HG03460 (cell line): ENCODE data around the gene A1BG.

Experiments
- ATAC-seq: cut with Tn5 transposase; IDR thresholded peaks from one replicate; pipeline ENCODE4 v1.9.1; 2021; ENCODE audit not compliant: unreplicated experiment

Gene A1BG, protein sequence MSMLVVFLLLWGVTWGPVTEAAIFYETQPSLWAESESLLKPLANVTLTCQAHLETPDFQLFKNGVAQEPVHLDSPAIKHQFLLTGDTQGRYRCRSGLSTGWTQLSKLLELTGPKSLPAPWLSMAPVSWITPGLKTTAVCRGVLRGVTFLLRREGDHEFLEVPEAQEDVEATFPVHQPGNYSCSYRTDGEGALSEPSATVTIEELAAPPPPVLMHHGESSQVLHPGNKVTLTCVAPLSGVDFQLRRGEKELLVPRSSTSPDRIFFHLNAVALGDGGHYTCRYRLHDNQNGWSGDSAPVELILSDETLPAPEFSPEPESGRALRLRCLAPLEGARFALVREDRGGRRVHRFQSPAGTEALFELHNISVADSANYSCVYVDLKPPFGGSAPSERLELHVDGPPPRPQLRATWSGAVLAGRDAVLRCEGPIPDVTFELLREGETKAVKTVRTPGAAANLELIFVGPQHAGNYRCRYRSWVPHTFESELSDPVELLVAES

DNA sequence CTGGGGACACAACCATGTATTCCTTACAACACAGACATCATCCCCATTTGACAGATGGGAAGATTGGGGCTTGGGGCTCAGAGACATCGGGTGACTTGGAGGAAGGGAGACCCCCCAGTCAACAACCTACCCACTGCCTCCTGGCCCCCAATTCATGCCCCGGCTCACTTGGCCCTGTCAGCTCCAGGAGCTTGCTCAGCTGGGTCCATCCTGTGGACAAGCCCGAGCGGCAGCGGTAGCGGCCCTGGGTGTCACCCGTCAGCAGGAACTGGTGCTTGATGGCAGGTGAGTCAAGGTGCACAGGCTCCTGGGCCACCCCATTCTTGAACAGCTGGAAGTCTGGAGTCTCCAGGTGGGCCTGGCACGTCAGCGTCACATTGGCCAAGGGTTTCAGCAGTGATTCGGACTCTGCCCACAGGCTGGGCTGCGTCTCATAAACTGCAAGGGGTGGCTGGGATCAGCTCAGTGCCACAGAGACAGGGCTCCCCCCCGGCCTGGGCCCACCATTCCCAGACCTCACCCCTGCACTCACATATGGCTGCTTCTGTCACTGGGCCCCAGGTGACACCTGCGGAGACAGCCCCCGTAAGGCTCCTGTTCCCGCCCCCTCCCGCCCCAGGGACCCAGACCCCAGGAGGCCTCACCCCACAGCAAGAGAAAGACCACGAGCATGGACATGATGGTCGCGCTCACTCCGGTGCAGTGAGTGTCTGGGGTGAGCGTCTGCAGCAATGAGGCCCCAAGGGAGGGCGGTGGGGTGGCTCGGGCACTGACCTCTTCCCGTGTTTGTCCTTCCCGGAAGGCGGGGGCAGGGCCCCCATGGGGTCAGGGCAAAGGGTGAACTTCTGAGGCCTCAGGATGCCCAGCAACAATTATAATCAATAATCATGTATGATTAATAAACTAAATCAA is at the start of gene A1BG:
A1BG (minus strand) TSS at position 733 of the 912 bp plus-strand sequence; CDS start at position 678, 55 bp downstream.
- ATAC-seq: no peak

DNA sequence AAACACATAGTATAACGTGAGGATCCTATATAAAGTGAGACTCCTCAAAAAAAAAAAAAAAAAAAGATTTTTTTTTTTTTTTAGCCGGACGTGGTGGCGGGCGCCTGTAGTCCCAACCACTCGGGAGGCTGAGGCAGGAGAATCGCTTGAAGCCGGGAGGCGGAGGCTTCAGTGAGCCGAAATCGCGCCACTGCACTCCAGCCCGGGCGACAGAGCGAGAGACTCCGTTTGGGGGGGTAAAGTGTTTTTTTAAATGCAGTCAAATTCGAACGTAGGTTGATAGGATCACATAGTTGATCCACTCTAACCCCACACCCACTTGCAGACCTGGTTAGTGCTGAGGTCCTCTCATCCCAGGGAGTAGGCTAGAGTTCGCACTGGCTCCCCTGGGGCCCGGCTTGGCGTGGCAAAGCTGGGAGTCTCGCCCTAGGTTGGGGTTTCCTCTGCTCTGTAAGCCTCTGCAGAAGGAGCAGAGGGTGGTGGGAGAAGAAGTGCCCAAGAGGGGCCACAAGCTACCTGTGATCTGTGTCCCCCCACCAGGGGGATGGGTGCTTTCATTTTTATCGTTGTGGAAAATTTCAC is 48.6 kb upstream of the A1BG start:
- no peak for ATAC-seq

DNA sequence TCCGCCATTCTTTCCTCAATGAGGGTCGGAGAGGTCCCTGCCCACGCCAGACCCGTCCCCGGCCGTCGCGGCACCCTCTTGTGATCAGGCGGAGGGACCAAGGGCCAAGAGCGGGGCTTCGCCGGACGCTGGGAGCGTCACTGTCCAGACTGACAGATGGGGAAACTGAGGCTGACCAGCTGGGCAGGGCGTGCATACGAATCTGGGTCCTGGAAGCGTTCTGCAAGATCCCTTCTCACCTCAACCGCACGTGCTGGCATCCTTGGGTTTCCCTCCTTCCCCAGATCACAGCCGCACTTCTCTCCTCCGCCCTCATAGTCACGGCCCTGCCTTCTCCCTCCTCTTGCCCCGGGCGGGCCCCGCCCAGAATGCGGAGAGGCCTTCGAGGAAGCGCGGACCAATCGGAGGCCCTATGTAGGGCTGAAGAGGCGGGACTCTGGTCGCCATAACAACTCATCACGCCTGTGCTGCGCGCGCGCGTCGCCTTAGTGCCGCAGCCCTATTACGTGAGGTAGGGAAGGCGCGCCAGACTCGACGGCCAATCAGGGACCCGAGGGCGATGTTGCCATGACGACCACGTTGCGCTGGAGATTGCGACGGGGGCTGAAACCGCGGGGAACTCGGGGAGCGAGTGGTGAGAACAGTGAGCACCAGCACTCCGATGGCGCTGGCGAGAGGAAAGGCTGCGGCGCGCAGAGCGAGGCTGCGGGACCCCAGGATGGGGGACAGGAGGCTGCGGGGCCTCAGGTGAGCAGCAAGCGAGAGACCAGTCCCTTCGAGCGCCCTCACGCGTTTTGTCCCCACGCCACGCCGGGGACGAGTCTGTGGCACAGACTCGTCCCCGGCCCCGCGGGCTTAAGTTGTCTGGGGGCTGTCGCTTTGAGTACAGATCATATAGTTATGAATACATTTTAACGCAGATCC is 47.9 kb upstream of the A1BG start:
- ATAC-seq: peak; percentile 98

DNA sequence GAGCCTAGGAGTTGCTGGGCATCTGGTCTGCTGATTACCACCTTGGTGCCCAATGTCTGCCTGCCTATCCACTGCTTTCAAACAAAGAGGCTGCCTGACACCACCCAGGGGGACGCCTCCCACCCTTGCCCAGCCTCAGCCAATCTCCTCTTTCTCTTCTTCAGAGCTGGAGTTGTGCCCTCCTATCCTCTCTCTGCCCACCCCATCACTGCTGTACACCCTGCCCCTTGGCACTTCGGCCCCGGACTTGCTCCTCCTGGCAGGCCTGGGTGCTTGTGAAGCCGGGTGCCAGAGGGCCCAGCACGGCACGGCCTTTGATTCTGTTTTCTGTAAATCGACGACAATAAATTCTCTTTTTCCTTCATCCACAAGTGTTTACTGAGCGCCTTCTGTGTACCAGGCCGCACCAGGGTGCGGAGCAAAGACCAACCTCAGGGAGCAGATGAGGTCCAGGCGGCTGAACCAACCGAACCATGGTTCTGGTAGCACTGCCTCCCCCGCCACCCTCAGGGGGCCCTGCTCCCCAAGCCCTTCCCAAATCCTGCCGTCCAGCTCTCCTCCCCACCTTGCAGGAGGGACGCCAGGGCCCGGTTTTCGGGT is 47.1 kb upstream of the A1BG start:
- no peak for ATAC-seq

DNA sequence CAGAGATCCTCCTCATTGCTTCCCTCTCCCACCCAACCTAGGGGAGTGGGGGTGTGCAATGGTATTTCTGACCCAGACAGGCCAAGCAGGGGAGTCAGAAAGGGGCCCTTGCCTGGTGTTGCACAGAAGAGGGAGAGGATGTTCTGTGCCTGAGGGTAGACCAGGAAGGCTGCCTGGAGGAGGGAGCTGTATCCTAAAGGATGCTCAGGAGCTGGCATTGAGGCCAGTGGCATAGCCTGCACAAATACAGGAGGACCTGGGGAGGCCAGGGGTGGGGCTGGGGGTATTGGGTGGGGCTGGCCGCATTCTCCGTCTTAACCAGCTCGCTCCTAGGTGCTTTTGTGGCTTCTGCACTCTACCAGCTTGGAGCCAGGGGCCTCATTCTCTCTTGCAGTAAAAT is 46.6 kb upstream of the A1BG start:
- no peak for ATAC-seq

DNA sequence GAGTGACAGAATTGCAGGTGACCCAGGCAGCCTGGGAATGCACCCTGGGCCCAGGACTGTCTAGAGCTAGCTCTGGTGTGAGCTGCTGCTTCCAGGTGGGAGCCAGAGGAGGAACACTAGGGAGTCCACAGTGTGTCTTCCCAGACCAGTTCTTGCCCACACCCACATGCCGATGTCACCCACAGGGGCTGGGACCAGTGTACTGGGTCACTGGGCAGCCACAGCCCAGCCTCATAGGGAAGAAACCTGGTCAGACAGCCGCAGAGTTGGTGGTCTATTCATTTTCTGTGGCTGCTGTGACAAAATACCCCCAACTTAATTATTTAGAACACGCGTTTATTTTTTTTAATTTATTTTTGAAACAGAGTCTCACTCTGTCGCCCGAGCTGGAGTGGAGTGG is 45.3 kb upstream of the A1BG start:
- no peak for ATAC-seq

DNA sequence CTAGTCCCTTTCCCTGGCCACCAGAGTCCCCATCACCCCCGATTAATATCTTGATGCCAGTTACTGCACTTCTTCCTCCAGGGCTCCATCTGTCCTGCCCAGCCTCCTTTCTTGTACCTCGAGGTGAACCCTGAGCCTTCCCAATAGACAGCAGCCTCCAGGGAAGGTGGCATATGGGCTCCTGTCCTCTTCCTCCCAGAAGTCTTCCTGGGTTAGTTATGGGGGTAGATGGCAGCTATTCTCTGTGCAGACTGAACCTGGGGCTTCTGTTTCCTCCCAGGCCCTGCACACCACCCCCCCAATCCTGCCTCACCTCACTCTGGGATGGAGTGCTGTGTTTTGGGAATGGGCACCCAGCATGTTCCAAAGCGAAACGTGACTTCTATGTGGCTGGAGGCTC is 44.8 kb upstream of the A1BG start:
- ATAC-seq: no peak

DNA sequence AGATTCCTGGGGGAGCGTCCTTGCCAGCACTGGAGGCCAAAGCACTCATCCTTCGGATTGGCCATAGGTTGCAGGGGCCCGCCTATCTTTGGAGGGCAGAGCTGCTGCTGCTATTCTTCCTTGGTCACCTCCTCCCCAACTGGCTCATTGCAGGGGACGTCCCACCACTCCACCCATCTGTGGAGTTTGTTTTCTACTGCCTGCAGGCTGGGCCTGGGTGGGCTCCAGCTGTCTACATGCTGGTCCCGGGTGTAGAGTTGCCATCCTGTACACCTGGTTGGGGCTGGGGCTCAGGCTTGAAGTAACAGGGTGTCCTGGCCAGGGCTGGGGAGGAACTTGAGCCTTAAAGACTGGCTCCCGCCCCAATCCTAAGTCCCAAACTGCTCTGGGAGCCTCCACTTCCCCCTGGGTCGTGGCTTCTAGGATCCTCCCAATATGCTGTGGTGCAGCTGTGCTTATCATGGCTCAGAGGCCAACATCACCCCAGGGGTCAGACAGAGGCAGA is 44.3 kb upstream of the A1BG start:
- ATAC-seq: no peak

DNA sequence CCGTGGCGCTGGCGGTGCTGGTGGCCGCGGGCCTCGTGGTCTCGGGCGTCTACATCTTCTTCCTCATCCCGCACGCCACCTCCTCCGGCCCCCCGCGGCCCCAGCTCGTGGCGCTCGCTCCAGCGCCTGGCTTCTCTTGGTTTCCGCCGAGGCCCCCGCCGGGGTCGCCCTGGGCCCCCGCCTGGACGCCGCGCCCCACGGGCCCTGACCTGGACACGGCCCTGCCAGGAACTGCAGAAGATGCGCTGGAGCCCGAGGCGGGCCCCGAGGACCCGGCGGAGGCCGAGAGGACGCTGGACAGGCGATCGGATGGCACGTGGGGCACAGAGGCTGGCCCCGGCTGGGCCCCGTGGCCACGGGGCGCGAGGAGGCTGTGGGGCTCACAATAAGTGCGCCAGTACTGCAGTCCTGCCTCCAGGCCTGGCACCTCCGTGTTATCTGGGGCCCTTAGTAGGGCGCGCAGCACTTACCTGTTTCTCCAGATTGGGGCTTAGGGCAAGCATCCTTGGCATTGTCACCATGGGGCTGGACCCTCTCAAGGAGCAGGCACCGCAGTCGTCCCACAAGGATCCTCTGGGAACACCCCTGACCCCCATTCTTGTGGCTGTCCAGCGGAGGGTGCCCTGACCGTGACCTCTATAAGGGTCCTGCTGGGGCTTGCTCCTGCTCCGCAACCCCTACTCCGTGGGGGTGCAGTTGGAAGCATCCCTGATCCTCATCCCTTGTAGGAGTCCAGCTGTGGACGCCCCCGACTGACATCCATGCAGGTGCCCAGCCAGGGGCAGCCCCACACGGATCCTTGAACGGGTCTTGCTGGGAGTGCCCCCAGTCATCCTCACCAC is 43.6 kb upstream of the A1BG start:
- no peak for ATAC-seq

DNA sequence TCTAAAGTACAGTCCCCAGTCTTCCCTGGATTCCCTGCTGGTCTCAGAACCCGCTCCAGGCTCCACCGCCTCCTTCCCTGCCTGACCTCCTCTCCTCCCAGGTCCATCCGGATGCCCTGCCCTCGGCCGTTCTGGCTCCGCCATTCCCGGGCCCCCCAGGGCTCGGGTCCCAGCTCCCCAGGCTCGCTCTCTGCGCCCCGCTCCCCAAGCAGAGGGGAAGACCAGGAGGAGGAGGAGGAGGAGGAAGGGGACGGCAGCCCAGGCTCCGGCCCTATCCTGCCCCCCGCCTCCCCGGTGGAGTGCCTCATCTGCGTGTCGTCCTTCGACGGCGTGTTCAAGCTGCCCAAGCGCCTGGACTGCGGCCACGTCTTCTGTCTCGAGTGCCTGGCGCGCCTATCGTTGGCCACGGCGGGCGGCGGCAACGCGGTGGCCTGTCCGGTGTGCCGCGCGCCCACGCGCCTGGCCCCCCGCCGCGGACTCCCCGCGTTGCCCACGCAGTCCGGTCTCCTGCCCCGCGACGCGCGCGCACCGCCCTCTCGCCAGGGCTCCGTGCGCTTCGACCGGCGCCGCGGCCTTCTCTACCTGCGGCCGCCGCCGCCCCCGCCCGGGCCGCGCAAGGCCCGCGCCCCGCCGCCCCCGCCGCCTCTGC is 42.8 kb upstream of the A1BG start:
- ATAC-seq: no peak

DNA sequence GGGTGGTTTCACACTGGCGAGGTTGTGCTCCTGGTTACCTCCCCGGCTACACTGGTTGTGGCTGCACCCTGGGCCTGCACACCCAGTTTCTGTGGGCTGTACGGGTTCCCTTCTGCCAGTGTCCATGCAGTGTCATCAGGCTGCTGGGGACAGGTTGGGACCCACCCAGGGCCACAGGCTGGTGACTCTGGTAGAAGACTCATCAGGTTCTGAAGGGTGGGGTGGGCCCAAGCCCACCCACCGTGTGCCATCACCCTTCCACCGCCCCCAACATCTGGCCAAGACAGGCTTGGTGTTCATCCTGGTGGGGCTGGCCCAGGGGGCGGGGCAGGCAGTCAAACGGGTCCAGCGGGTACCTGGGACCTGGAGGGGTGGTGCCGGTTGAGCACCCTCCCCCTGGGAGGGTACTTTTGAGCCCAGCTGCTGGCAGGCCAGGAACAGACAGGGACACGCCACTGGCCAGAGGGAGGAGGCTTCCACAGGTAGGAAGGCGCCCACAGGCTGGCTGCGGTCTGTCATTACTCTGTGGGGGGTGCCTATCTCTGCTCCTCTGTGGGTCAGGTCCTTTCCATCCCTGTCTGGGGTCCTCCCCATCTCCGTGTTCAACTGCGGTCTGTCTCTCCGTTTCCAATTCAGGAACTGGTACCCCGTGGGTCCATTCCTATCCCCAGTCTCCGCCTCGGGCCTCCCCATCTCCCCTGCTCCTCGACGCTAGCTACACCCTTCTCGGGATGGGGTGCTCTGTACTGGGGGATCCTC is 42.1 kb upstream of the A1BG start, which contains the start of gene RNF225:
RNF225 (plus strand) TSS at position 437 of the 759 bp plus-strand sequence. CDS start 434 bp downstream, outside the sequence.
- no peak for ATAC-seq

DNA sequence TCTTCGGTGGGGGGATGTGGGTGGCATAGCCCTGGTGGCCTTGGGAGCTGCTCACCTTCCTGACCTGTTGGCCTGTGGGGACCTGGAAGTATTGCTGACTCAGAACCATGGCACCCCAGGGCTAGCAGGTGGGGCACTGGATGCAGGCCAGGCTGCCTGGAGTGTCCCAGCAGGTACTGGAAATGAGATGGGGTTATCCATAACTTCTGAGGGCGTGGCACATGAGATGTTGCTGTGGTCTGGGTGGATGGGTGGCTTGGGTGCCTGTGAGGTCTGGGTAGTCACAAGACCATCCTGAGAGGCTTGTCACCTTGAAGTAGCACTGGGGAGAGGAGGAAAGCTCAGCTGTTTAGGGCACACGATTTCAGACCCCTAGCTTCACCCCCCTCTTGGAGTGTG is 41.5 kb upstream of the A1BG start:
- ATAC-seq: no peak

DNA sequence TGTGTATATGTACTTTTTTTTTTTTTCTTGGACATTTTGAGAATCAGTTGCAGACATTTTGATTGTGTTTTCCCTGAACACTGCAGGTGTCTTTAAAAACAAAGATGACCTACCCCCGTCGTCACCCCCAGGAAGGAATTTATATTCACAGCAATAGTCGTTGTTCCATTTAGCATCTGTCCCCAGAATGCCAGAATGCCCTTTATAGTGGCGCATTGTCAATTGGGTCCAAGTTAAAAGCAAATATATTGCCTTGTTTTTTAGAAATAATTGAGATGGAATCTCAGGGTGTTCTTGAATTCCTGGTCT is 40.4 kb upstream of the A1BG start:
- no peak for ATAC-seq

DNA sequence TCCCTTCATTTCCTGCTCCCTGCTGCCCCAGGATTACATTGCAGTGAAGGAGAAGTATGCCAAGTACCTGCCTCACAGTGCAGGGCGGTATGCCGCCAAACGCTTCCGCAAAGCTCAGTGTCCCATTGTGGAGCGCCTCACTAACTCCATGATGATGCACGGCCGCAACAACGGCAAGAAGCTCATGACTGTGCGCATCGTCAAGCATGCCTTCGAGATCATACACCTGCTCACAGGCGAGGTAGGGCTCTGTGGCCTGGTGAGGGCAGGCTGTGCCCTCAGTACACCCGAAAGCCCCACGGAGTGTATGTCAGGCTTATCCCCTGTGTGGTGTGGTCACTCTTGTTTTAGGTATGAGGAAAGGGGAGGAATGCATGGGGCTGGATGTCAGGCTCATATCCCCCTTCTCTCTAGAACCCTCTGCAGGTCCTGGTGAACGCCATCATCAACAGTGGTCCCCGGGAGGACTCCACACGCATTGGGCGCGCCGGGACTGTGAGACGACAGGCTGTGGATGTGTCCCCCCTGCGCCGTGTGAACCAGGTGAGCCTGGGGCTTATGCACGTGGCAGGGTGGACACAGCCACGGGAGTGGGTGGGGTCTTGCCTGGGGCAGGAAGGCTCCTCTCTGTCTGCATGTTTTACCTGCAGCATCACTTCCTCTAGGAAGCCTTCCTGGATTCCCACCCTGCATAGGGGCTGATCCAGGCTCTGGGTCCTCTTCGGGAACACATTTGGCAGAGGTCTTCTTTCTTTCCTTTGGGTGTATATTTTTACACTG is 39.8 kb upstream of the A1BG start:
- ATAC-seq: no peak

DNA sequence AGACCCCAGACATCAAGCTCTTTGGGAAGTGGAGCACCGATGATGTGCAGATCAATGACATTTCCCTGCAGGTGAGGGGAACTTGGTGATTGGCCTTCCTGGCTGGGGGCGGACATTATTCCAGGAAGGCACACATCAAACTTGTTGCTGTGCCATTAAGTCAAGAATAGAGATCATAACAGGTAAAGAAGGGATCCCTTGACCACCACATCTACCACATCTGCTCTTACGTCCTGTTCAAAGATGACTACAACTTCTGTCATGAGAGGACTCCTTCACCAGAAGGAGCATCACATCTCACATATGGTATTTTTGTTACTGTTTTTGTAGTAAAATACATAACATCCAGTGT is 34.9 kb upstream of the A1BG start:
- no peak for ATAC-seq

DNA sequence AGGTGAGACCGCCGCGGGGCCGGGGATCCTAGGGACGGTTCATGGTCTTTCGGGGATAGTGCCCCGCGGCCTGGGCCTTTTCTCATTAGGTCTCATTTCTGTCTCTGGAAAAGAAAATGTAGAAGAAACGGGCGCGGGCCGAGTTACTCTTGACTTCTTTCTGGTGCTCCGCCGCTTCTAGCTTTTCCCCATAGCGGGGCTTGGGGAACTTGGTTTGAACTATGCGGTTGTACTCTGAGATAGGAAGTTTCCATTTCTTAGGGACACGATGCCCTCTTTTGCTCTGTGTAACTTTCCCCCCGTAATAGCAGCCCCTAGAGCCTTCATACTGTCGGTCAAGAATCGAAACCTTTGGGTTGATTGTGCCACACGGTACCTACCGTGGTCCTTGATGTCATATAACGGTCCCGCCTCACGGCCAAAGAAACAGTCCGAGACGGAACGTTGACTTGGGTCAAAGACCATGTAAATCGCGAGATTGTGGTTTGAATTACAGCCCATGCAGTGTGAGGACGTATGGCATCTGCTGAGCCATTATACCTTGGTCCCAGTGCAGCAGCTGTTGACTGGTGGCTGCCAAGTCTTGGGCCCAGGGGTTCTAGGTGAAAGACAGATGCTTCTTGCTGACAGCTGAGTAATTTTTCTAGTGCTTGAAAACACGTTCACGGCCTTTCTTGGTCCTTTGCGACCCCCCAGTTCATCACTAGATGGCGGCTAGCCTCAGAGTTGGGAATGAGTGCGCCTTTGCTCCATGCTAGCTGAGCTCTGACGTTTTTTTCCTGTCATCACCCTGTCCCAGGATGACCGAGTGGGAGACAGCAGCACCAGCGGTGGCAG is 34.3 kb upstream of the A1BG start:
- no peak for ATAC-seq
